NCI-H2227 (cell line): ENCODE results near the gene ASIC3.
"Not testable (repeated sequence)": the region's sequence is repeated elsewhere in the genome, so short reads cannot be mapped to it uniquely, and the experiment has no call there.

Experiments used
- DNase-seq: peaks from one replicate; lab custom pipeline; 2025; ENCODE audit not compliant: unreplicated experiment; lab: John Stamatoyannopoulos, UW

Gene ASIC3

GRCh38 chr7:151013733-151014497 lies 34.4 kb upstream of the ASIC3 start:
- no peak for DNase-seq

GRCh38 chr7:151014950-151015349 lies 33.4 kb upstream of the ASIC3 start:
- no peak for DNase-seq

GRCh38 chr7:151015967-151016366 lies 32.4 kb upstream of the ASIC3 start:
- DNase-seq: no peak

- DNase-seq: no peak
Observed at GRCh38 chr7:151016505-151016904, 31.8 kb upstream of the ASIC3 start.

- DNase-seq: no peak
Observed at GRCh38 chr7:151016942-151017341, 31.4 kb upstream of the ASIC3 start.

GRCh38 chr7:151017370-151017952 lies 30.9 kb upstream of the ASIC3 start:
- DNase-seq: no peak

GRCh38 chr7:151017953-151018420 lies 30.3 kb upstream of the ASIC3 start:
- no peak for DNase-seq

- DNase-seq: no peak
Observed at GRCh38 chr7:151018421-151019129, 29.8 kb upstream of the ASIC3 start.

- no peak for DNase-seq
Observed at GRCh38 chr7:151019130-151019447, 29.2 kb upstream of the ASIC3 start.

GRCh38 chr7:151020231-151020630 lies 28.1 kb upstream of the ASIC3 start:
- DNase-seq: peak; percentile 38

GRCh38 chr7:151023232-151023631 lies 25.1 kb upstream of the ASIC3 start:
- DNase-seq: no peak

GRCh38 chr7:151024435-151025056 lies 23.8 kb upstream of the ASIC3 start, which contains the start of gene ATG9B:
Gene ATG9B, minus strand, starts transcription at chr7:151024494. Its CDS starts 71 bp downstream, at chr7:151024423.
- DNase-seq: no peak

- DNase-seq: no peak
Observed at GRCh38 chr7:151025924-151026671, 22.2 kb upstream of the ASIC3 start.

GRCh38 chr7:151026771-151027727 lies 21.3 kb upstream of the ASIC3 start:
- peak; percentile 34 for DNase-seq

GRCh38 chr7:151027728-151028130 lies 20.6 kb upstream of the ASIC3 start:
- DNase-seq: not testable (repeated sequence)

GRCh38 chr7:151028131-151028947 lies 20.0 kb upstream of the ASIC3 start, which contains the start of gene ABCB8:
Gene ABCB8, plus strand, starts transcription at chr7:151028450. Its CDS starts 66 bp downstream, at chr7:151028516.
- peak; percentile 100 for DNase-seq

- no peak for DNase-seq
Observed at GRCh38 chr7:151028948-151029501, 19.3 kb upstream of the ASIC3 start.

- no peak for DNase-seq
Observed at GRCh38 chr7:151031011-151031410, 17.3 kb upstream of the ASIC3 start.
